HEK293T (cell line): ENCODE data around the gene HIGD1B.

Source experiments
- CTCF ChIA-PET: fragments of 350-600 bp; formaldehyde crosslinking; extraction: SDS; loops from one replicate; lab custom pipeline; 2021; ENCODE audit warnings: antibody characterized with exemption, inconsistent platforms; lab: Yijun Ruan, JAX
- POLR2A ChIA-PET: fragments of 350-600 bp; formaldehyde crosslinking; extraction: SDS; loops from one replicate; lab custom pipeline; 2020; ENCODE audit warnings: antibody characterized with exemption, inconsistent platforms; lab: Yijun Ruan, JAX
- DNase-seq: peaks from one replicate; pipeline ENCODE4 v3.0.0; 2012; ENCODE audit warnings: mixed read lengths; ENCODE audit errors: extremely low spot score
- ARNT ChIP-seq: fragments of 450-650 bp; IDR thresholded peaks from 2 replicates; pipeline ENCODE4 v1.6.1; 2017; ENCODE audit warnings: mild to moderate bottlenecking
- BHLHE40 ChIP-seq: fragments of 450-650 bp; IDR thresholded peaks from 2 replicates; pipeline ENCODE4 v1.6.1; 2016; ENCODE audit warnings: mild to moderate bottlenecking, moderate library complexity, borderline replicate concordance
- CTBP1 ChIP-seq: fragments of 450-650 bp; IDR thresholded peaks from 2 replicates; pipeline ENCODE4 v1.6.1; 2016; ENCODE audit warnings: borderline replicate concordance
- ELF4 ChIP-seq: fragments of 450-650 bp; IDR thresholded peaks from 2 replicates; pipeline ENCODE4 v1.6.1; 2017; ENCODE audit warnings: antibody characterized with exemption
- FOXA1 ChIP-seq: fragments of 450-650 bp; IDR thresholded peaks from 2 replicates; pipeline ENCODE4 v1.6.1; 2016; ENCODE audit warnings: mild to moderate bottlenecking
- FOXK2 ChIP-seq: fragments of 450-650 bp; IDR thresholded peaks from 2 replicates; pipeline ENCODE4 v1.6.1; 2016; ENCODE audit warnings: mild to moderate bottlenecking
- FOXM1 ChIP-seq: fragments of 450-650 bp; IDR thresholded peaks from 2 replicates; pipeline ENCODE4 v1.6.1; 2017; ENCODE audit warnings: mild to moderate bottlenecking, borderline replicate concordance
- HDGF ChIP-seq: fragments of 450-650 bp; IDR thresholded peaks from 2 replicates; pipeline ENCODE4 v1.6.1; 2017; ENCODE audit warnings: antibody characterized with exemption, borderline replicate concordance
- L3MBTL2 ChIP-seq: fragments of 450-650 bp; conservative IDR thresholded peaks from 2 replicates; pipeline ENCODE4 v1.6.1; 2016; ENCODE audit warnings: mild to moderate bottlenecking
- LEF1 ChIP-seq: fragments of 450-650 bp; IDR thresholded peaks from 2 replicates; pipeline ENCODE4 v1.6.1; 2017; ENCODE audit warnings: mild to moderate bottlenecking, borderline replicate concordance
- NFRKB ChIP-seq: fragments of 450-650 bp; IDR thresholded peaks from 2 replicates; pipeline ENCODE4 v1.6.1; 2016; ENCODE audit warnings: mild to moderate bottlenecking, moderate library complexity
- SP1 ChIP-seq: fragments of 450-650 bp; IDR thresholded peaks from 2 replicates; pipeline ENCODE4 v1.6.1; 2017
- SUZ12 ChIP-seq: fragments of 450-650 bp; IDR thresholded peaks from 2 replicates; pipeline ENCODE4 v1.6.1; 2016; ENCODE audit warnings: mild to moderate bottlenecking
- TARDBP ChIP-seq: fragments of 450-650 bp; IDR thresholded peaks from 2 replicates; pipeline ENCODE4 v1.6.1; 2016
- ZNF384 ChIP-seq: fragments of 450-650 bp; IDR thresholded peaks from 2 replicates; pipeline ENCODE4 v1.6.1; 2016
- TF ChIP-seq, protein P1 (sequence below): fragments of 450-650 bp; IDR thresholded peaks from 2 replicates; pipeline ENCODE4 v1.6.1; 2016

HIGD1B gene

DNA sequence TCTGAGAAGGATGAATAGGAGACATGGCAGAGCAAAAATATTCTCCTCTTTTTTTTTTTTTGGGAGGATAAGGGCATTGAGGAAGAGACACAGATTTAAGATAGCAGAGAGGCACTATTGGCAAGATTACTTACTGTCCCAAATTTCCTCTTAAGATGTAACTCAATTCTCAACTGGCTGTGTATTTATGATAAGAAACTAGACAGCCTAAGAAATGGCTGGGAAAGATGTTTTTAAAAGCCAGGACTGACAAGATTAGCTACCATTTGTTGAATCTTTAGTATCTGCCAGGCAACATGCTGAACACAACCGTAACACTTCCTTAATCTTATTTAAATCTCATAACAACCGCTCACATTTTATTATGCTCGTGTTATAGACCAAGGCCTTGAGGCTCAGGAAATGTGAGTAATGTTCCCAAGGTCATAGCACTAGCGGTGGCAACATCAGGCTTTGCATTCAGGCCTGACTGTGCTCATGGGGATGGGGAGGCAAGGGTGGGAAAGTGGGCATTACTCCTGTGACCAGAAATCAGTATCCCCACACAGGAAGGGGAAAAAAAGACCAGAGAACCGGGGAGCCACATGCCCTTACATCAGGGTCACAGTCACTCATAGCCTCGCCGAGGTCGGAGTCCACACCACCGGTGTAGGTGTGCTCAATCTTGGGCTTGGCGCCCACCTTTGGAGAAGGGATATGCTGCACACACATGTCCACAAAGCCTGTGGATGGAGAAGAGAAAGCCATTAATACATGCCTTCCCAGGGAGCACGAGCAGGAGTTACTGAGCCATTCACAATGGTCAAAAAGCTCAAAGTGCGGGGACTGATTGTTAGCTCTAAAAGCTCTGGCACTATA, 15.6 kb downstream of the HIGD1B start:
- DNase-seq = no peak
- POLR2A ChIA-PET = interaction anchor here (1.5 kb wide), 1 partner anchor 88 kb away, joined by 4 read pairs; no protein-coding TSS in a partner anchor
- CTCF ChIA-PET = interaction anchor here (0.8 to 5.3 kb wide), 3 partner anchors 83 to 85 kb away, joined by 8 to 37 read pairs (median 10); no protein-coding TSS in a partner anchor
- no peak for TF ChIP-seq ZNF384
- TF ChIP-seq ELF4 = no peak
- TF ChIP-seq, protein P1, sequence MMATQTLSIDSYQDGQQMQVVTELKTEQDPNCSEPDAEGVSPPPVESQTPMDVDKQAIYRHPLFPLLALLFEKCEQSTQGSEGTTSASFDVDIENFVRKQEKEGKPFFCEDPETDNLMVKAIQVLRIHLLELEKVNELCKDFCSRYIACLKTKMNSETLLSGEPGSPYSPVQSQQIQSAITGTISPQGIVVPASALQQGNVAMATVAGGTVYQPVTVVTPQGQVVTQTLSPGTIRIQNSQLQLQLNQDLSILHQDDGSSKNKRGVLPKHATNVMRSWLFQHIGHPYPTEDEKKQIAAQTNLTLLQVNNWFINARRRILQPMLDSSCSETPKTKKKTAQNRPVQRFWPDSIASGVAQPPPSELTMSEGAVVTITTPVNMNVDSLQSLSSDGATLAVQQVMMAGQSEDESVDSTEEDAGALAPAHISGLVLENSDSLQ = no peak
- TF ChIP-seq SUZ12 = no peak
- no peak for TF ChIP-seq FOXK2
- TF ChIP-seq ARNT = no peak
- no peak for TF ChIP-seq HDGF
- no peak for TF ChIP-seq NFRKB
- TF ChIP-seq LEF1 = no peak
- no peak for TF ChIP-seq SP1
- TF ChIP-seq L3MBTL2 = no peak
- TF ChIP-seq TARDBP = no peak
- TF ChIP-seq FOXM1 = no peak
- TF ChIP-seq BHLHE40 = no peak
- no peak for TF ChIP-seq FOXA1
- no peak for TF ChIP-seq CTBP1

DNA sequence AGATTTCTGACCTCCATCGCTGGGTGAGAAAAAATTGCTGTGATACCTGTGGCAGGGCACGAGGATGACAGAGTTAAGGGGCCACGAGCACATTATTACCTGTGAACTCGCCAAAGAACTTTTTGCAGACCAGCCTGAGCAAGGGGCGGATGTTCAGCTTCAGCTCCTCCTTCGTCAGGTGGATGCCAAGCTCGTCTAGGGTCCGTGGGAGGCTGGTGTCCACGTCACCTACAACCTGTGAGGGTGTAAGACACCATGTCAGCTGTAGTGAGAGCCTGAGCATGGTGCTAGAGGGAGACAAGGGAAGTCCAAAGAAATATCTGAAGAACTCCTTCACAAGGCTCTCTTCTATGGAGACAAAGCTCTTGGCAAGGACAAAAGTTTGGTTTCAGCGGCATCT, 17.1 kb downstream of the HIGD1B start:
- ChIA-PET POLR2A (no interaction called here), CTCF (interaction anchor here (0.6 to 5.3 kb wide), 3 partner anchors 85 to 102 kb away, joined by 3 to 37 read pairs (median 17); no protein-coding TSS in a partner anchor)
- no peak for TF ChIP-seq CTBP1
- no peak for TF ChIP-seq ARNT
- no peak for TF ChIP-seq FOXA1
- no peak for TF ChIP-seq L3MBTL2
- no peak for TF ChIP-seq BHLHE40
- TF ChIP-seq ELF4 = no peak
- TF ChIP-seq SP1 = no peak
- TF ChIP-seq ZNF384 = no peak
- no peak for TF ChIP-seq SUZ12
- no peak for TF ChIP-seq NFRKB
- TF ChIP-seq FOXM1 = no peak
- no peak for TF ChIP-seq HDGF
- TF ChIP-seq, protein P1 = no peak
- no peak for TF ChIP-seq TARDBP
- no peak for TF ChIP-seq LEF1
- no peak for TF ChIP-seq FOXK2
- no peak for DNase-seq

DNA sequence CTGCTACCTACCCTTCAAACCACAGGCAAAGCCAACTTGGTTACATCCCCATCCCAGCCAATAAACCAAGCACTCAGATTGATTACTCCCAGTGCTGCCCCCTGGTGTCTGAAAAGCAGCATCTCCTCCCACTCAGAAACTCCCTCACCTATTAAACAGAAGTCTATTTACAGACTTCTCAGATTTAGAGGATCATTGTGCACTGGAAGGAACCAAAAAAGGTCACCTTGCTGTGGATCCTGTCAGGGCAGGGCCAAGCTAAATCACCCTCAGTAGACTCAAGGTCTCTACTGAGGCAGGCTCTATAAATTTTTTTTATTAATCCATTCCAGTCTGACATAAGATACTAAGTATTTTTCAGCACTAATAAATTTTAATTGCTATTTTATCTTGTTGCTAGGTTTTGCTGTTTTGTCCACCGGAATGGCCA, 17.6 kb downstream of the HIGD1B start:
- ChIA-PET POLR2A (no interaction called here), CTCF (interaction anchor here (0.6 to 5.3 kb wide), 5 partner anchors 34 to 102 kb away, joined by 3 to 37 read pairs (median 3); partner anchors contain the start of gene EFTUD2)
- DNase-seq = peak; percentile 82
- TF ChIP-seq LEF1 (no peak), CTBP1 (no peak), ARNT (no peak), BHLHE40 (no peak), FOXM1 (no peak), L3MBTL2 (no peak), SUZ12 (no peak), ELF4 (no peak), TARDBP (no peak), ZNF384 (no peak), FOXA1 (no peak), HDGF (no peak), SP1 (no peak), NFRKB (no peak), FOXK2 (no peak)
- TF ChIP-seq, protein P1 = no peak

DNA sequence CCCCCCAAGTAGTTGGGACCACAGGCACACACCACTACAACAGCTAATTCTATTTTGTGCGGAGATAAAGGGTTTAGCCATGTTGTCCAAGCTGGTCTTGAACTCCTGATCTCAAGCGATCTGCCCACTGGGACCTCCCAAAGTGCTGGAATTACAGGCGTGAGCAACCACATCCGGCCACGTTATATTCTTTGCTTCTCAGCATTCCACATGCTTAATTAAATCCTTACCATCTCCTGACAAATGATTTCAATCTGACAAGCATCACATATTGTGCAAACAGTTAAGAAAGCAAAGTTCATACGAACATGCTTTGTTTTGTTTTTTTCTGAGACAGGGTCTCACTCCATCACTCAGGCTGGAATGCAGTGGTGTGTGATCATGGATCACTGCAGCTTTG, 18.2 kb downstream of the HIGD1B start:
- ChIA-PET POLR2A (interaction anchor here (2.7 kb wide), 1 partner anchor 88 kb away, joined by 8 read pairs; no protein-coding TSS in a partner anchor), CTCF (interaction anchor here (0.6 to 5.3 kb wide), 6 partner anchors 10 to 91 kb away, joined by 3 to 37 read pairs (median 4); partner anchors contain the start of gene EFTUD2)
- no peak for TF ChIP-seq L3MBTL2
- no peak for TF ChIP-seq LEF1
- no peak for TF ChIP-seq ELF4
- TF ChIP-seq, protein P1 = no peak
- no peak for TF ChIP-seq FOXA1
- TF ChIP-seq FOXM1 = no peak
- no peak for TF ChIP-seq FOXK2
- no peak for TF ChIP-seq TARDBP
- TF ChIP-seq CTBP1 = no peak
- no peak for DNase-seq

DNA sequence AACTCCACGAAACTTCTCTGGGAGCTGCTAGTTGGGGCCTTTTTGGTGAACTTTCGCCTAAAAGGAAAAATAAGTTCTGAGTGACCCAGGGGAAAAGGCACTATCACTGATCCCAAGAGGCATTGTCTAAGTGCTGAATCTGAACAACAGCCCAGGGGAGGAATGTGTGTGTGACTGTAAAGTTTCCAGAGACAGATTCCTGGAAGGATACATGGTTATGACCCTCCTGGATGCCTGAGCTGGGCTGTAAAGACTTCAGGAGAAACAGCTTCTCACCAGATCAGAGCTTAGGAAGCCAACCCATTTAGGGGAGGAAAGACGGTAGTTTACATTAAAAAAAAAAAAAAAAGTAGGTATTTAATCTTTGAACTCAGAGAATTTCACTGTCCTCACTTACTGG, 20.2 kb downstream of the HIGD1B start:
- no peak for TF ChIP-seq FOXK2
- TF ChIP-seq, protein P1 = no peak
- no peak for TF ChIP-seq L3MBTL2
- TF ChIP-seq ELF4 = no peak
- no peak for TF ChIP-seq TARDBP
- TF ChIP-seq HDGF = no peak
- no peak for TF ChIP-seq BHLHE40
- TF ChIP-seq SP1 = no peak
- no peak for TF ChIP-seq ARNT
- TF ChIP-seq NFRKB = no peak
- TF ChIP-seq FOXA1 = no peak
- no peak for TF ChIP-seq LEF1
- TF ChIP-seq SUZ12 = no peak
- no peak for TF ChIP-seq FOXM1
- TF ChIP-seq ZNF384 = no peak
- no peak for TF ChIP-seq CTBP1
- ChIA-PET POLR2A (interaction anchor here (1.6 to 2.7 kb wide), 2 partner anchors 90 to 93 kb away, joined by 6 to 8 read pairs; no protein-coding TSS in a partner anchor), CTCF (interaction anchor here (1.4 to 5.3 kb wide), 3 partner anchors 10 to 88 kb away, joined by 4 to 37 read pairs (median 4); no protein-coding TSS in a partner anchor)

More for the DNA sequence above, 20.2 kb downstream of the HIGD1B start:
- no peak for DNase-seq
